ENCODE results near the gene TAS2R40.

DNA sequence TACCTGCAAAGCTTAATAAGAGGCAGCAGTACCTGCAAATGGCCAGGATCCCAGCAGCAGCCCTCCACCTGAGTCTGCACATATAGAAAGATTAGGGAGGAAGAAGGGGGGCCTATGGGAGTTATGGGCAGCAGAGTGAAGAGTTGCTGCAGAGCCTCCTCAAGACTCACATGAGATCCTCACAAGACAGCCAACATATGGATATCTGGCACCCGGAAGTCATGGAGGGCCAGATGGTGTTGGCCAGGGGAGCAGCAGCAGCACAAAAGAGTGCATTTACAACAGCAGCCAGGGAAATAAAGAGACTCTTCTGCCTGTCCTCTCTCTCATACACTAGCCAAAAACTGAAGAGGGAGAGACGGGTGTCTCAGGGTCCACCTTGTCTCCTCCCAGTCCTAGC lies 4.0 kb upstream of the TAS2R40 start:
- TF ChIP-seq EZH2 (IDR thresholded peaks at IDR 0.05; ENCODE audit: low read length, missing control alignments) (no peak), CTCF (conservative IDR thresholded peaks at IDR 0.05 in 1 of 2, IDR thresholded peaks at IDR 0.05 in 1 of 2; ENCODE audit: low read depth in 1 of 2, low read length in 2 of 2) (no peak)

All from fibroblast of lung (primary cell).